Measurements from ENCODE around the gene CLEC16A. TPM values are rescaled to one million over a fixed set of nuclear protein-coding genes. Genes with fewer than 3 reads are reported as not detected.

CLEC16A gene
- total RNA-seq, 1 donor from 2014 or later, result 57.6 TPM

GRCh38 chr16:11093572-11094074, 149.3 kb downstream of the CLEC16A start:
- peak overlapping the region; percentile 94 for H3K27ac Mint-ChIP-seq
- ChIA-PET CTCF (no interaction called here), POLR2A (interaction anchor here (0.6 to 7.2 kb wide), 11 partner anchors 11 to 161 kb away, joined by 3 to 82 read pairs (median 5); partner anchors contain the start of gene SOCS1)
- H3K36me3 Mint-ChIP-seq (ENCODE audit: low read depth), result peaks cover 29% of the 10 kb centered on the region
- no peaks in the 10 kb centered on the region for H3K9me3 Mint-ChIP-seq
- DNase-seq (no peak), ATAC-seq (ENCODE audit: low read depth) (peak; percentile 32)
- H3K4me3 Mint-ChIP-seq, result peak overlapping the region; percentile 68
- H3K4me1 Mint-ChIP-seq, result peaks cover 45% of the 10 kb centered on the region
- no peaks in the 10 kb centered on the region for H3K27me3 Mint-ChIP-seq
- intact Hi-C loops (cut with micrococcal nuclease), result loop anchor here (1.0 to 5.0 kb wide), 4 partner anchors 12 to 264 kb away; no protein-coding TSS in a partner anchor
- no peak for TF ChIP-seq CTCF (IDR thresholded peaks at IDR 0.05)

DNA sequence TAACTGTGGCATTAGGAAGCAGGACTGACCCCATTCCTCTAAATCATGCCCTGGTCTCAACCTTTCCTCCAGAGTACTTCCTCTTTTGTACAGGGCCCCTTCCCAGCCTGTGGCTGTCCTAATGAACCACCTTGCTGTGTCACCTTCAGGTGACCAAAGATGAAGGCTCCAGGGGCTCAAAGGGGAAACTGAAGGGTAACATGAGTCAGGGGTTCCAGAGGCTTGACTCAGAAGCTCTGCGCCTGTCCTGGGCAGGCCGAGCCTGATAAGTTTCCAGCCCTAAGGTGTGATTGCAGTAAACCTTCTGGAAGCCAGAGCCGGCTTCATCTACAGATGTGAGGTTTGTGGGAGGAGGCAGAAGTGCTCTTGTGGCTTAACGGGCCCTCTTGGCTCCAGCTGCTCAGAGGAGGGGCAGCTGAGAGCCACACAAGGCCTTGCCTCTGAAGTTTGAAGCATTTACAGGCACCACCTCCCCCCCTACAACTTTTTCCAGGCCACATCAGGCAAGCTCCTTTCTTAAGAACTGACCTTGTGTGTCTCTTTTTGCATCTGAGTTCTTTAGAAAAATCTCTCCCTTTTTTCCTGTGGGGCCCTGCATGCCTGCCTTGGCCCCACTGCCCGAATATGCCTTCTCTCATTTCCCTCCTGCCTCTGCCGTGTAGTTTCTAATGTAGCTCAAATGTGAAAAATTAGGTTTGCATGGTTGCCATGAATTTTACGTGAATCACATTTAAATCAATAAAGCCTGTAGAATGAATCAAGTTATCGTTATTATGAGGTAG, 149.9 kb downstream of the CLEC16A start:
- ChIA-PET POLR2A (interaction anchor here (0.6 to 7.2 kb wide), 12 partner anchors 10 to 161 kb away, joined by 3 to 82 read pairs (median 6); partner anchors contain the start of gene SOCS1), CTCF (interaction anchor here (0.6 to 1.1 kb wide), 4 partner anchors 11 to 153 kb away, joined by 3 to 6 read pairs (median 3); no protein-coding TSS in a partner anchor)
- H3K27me3 Mint-ChIP-seq, result no peaks in the 10 kb centered on the region
- DNase-seq (no peak), ATAC-seq (ENCODE audit: low read depth) (peak; percentile 67)
- H3K27ac Mint-ChIP-seq, result peak overlapping the region; percentile 94
- peaks cover 26% of the 10 kb centered on the region for H3K36me3 Mint-ChIP-seq (ENCODE audit: low read depth)
- TF ChIP-seq CTCF (IDR thresholded peaks at IDR 0.05), result no peak
- peaks cover 40% of the 10 kb centered on the region for H3K4me1 Mint-ChIP-seq
- intact Hi-C loops (cut with micrococcal nuclease), result loop anchor here (1.0 to 5.0 kb wide), 4 partner anchors 11 to 263 kb away; no protein-coding TSS in a partner anchor
- H3K9me3 Mint-ChIP-seq, result no peaks in the 10 kb centered on the region
- peak overlapping the region; percentile 68 for H3K4me3 Mint-ChIP-seq

DNA sequence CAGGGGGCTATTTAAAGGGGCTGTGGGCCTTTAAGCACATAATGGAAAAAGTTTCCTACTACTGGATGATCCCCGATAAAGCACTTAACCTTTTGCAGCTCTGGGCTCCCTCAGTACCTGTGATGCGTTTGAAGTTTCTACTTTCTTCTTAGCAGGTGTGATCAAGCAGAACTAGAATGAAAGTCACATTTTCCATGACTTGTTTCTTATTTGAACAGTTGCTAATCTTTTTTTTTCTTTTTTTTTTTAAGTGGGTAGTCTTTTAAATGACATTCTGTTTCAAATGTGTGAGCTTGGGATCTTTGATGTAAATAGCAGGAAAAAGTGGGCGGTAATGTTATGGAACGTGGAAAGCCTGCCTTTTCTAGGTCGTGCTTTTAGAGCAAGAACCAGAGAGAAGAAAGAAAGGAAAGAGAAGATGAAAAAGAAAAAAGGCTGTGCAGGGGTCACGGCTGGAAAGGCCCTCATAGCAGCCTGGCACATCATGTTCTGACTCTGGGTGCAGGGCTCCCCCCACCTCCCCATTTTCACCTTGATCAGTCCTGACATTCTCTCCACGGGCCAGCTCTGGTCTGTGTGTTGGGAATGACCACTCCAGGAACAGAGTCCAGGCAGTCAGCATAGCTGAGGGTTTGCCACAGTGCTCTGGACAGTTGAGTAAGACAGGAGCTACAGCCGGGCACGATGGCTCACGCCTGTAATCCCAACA, 150.6 kb downstream of the CLEC16A start:
- DNase-seq, result no peak
- intact Hi-C loops (cut with micrococcal nuclease), result loop anchor here (1.0 to 5.0 kb wide), 4 partner anchors 10 to 262 kb away; no protein-coding TSS in a partner anchor
- Mint-ChIP-seq H3K27ac (peak overlapping the region; percentile 94), H3K4me1 (peaks cover 47% of the 10 kb centered on the region), H3K4me3 (peak overlapping the region; percentile 68), H3K27me3 (no peaks in the 10 kb centered on the region), H3K36me3 (ENCODE audit: low read depth) (peaks cover 22% of the 10 kb centered on the region), H3K9me3 (no peaks in the 10 kb centered on the region)
- ATAC-seq (ENCODE audit: low read depth), result peak; percentile 53
- TF ChIP-seq CTCF (IDR thresholded peaks at IDR 0.05), result no peak
- CTCF ChIA-PET, result interaction anchor here (0.9 to 1.1 kb wide), 5 partner anchors 12 to 153 kb away, joined by 3 to 6 read pairs (median 3); no protein-coding TSS in a partner anchor
- POLR2A ChIA-PET, result interaction anchor here (0.6 to 7.2 kb wide), 14 partner anchors 10 to 775 kb away, joined by 3 to 82 read pairs (median 6); partner anchors contain the start of gene SOCS1

DNA sequence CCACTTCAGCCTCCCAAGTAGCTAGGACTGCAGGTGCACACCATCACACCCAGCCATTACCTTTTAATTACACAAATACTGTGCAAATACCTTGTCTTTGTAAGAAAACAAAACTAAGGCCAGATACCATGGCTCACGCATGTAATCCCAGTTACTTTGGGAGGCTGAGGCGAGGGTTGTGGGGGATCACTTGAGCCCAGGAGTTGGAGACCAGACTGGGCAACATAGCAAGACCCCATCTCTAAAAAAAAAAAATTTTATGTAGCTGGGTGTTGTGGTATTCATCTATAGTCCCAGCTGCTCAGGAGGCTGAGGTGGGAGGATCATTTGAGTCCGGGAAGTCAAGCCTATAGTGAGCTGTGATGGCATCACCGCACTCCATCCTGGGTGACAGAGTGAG, 151.6 kb downstream of the CLEC16A start:
- no peaks in the 10 kb centered on the region for H3K9me3 Mint-ChIP-seq
- H3K36me3 Mint-ChIP-seq (ENCODE audit: low read depth), result peaks cover 22% of the 10 kb centered on the region
- CTCF ChIA-PET, result interaction anchor here (1.0 kb wide), 1 partner anchor 16 kb away, joined by 4 read pairs; no protein-coding TSS in a partner anchor
- POLR2A ChIA-PET, result interaction anchor here (0.6 to 7.2 kb wide), 8 partner anchors 9 to 588 kb away, joined by 3 to 82 read pairs (median 10); partner anchors contain the start of gene SOCS1
- no peak for TF ChIP-seq CTCF (IDR thresholded peaks at IDR 0.05)
- ATAC-seq (ENCODE audit: low read depth) (no peak), DNase-seq (no peak)
- peak overlapping the region; percentile 94 for H3K27ac Mint-ChIP-seq
- H3K4me3 Mint-ChIP-seq, result no peak overlapping the region
- peaks cover 54% of the 10 kb centered on the region for H3K4me1 Mint-ChIP-seq
- H3K27me3 Mint-ChIP-seq, result no peaks in the 10 kb centered on the region
- intact Hi-C loops (cut with micrococcal nuclease), result loop anchor here (2.0 kb wide), 1 partner anchor 87 kb away; no protein-coding TSS in a partner anchor
